GM11168 (cell line): ENCODE measurements around the gene S100A12.
"Not testable (repeated sequence)": the region's sequence is repeated elsewhere in the genome, so short reads cannot be mapped to it uniquely, and the experiment has no call there.

Source experiments
- in situ Hi-C: fragments of 300-500 bp; cut with MboI; formaldehyde crosslinking; loops from one replicate; pipeline ENCODE4 v1.12.0; 2022; ENCODE audit warnings: low sequenced_read_pairs; ENCODE audit not compliant: unreplicated experiment

S100A12 gene

DNA sequence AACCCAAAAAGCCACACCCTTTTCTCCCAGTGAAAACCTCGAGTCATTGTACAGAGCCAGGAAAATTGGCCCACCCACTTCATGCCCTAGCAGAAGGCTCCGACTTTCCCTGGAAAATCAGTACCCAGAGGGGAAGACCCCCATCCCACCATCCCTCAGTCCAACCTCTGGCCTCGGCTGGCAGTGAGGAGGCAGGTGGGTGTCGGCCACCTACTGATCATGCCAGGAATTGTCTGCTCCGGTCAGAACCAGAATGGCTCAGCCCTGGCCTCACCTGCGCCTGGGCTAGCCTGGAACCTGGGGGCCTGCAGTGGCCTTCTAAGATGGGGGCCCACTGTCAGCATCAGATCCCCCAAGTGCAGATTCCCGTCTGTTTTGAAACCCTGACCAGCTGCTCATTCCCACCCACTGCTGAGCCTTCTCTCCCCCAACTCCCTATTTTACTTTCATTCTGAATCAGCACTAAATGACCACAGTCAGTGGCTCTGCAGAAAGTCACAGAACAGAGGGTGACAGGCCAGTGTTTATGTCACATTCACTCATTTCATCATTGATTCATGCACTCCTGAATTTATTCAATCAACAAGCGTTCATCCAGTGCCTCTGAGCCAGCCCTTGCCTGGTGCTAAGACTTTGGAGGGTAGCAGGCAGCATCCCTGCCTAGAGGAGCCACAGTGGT, 20.8 kb downstream of the S100A12 start:
- in situ Hi-C loops, result loop anchor here (5.0 kb wide), 1 partner anchor 133 kb away; no protein-coding TSS in a partner anchor

DNA sequence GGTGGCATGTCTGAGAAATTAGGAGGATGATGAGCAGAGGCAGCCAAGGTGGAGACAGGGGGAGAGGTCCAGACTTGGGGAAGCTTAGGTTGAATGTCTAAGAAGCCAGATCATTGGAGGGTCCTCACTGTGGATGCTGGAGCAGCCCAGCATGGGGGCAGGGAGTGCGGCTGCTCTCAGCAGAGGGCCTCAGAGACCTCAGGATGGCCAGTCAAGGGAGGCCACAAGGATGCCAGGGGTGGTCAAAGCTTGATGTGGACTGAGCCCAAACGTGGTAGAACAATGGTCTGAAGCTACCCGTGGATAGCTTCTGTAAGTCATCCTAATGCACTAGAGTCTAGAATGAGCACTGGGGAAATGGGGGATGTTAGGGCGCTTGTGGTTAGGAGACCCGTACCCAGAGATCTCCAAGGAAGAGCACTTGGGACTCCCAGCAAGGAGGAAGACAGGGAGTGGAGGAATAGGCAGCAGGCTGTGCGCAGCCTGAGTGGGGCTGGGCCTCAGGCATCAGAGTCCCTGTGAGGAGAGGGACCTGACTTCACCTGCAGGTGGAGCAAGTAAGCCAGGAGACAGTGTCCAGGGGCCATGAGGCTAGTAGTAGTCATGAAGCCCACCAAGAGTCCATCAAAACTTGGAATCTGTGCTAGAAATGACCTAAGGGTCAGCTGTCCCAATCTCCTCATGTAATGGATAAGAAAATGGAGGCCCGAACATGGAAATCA, 22.0 kb downstream of the S100A12 start:
- in situ Hi-C loops, result loop anchor here (5.0 kb wide), 1 partner anchor 134 kb away; no protein-coding TSS in a partner anchor

DNA sequence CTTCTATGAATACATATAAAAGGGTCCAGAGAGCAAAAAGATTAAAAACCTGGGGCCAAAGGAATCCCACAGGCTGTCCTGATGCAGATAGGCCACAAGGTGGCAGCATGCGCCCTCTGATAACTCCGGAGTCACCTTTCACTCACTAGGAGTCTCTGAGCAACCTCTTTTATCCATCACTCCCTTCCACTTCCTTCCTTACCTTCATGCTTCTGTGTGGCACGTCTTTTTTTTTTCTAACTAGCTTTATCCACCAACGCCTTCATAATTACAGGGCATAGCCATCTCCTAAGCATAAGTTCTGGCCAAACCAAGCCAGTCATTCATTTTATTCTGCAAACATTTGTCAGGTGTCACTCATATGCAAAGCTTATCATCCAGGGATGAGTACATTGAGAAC, 22.9 kb downstream of the S100A12 start:
- in situ Hi-C loops, result loop anchor here (5.0 kb wide), 1 partner anchor 135 kb away; no protein-coding TSS in a partner anchor

DNA sequence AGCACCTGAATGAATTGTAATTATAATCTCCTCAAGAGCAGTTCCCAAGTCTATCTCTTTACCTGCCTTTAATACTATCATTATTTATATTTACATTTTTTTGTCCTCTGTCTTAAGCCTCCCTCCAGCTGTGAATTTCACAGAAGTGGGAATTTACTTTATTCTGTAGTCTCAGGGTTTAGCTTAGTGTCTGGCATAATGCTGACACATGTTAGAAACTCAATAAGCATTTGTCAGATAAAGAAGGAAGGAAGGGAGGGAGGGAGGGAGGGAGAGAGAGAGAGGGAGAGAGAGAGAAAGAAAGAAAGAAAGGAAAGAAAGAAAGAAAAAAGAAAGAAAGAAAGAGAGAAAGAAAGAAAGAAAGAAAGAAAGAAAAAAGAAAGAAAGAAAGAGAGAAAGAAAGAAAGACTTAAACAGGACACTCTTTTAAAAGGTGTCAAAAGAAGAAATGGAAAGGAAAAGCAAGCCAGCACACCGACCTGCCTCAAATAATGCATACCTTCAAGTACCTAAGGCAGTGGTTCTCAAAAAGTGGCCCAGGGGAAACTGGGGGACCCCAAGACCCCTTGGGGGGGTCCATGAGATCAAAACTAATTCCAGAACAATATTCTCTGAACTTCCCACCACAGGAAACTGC, 25.0 kb downstream of the S100A12 start:
- in situ Hi-C loops, result loop anchor here (5.0 kb wide), 1 partner anchor 137 kb away; no protein-coding TSS in a partner anchor

DNA sequence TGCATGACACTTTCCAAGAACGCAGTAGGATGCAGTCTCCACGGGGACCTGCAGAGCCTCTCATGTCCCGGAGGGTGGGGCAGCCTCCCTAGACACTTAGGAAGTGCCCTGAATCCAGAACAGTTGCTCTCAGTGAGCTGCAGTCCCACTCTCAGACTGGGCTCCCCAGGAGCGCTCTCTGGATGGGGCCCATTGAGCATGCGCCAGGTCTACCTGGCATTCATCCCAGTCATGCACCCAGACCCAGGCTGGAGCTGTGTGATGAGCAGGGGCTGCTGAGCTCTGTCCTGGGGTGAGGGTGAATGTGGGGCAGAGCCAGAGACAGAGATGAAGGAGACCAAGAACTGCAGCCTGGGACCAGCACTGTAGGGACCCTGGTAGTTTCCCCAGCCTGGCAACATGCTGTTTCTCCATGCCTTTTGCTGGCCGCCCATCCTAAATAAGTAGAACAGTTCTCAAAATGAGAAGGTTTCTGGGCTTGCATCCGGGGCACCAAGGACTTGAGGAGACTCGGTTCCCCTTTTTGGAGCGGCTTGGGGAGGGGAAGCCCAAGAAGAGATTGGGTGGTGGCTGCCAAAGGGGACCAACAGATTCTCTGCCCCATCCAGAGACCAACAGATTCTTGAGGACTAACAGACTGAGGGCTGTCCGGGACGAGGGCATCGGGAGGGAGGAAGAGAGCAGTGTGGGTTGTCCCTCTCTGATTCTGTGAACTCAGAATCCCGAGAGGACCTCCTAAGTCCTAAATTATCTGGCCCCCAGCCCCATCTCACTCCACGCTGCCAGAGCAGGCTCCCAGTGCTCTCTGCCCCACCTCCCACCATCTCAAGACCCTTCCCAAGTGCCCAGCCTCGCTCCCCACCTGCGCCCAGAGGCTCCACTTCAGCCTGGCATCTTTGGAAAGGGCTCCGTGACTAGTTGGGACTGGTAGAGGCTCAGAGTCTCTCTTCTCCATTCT, 25.8 kb downstream of the S100A12 start:
- in situ Hi-C loops, result loop anchor here (5.0 kb wide), 1 partner anchor 138 kb away; no protein-coding TSS in a partner anchor

DNA sequence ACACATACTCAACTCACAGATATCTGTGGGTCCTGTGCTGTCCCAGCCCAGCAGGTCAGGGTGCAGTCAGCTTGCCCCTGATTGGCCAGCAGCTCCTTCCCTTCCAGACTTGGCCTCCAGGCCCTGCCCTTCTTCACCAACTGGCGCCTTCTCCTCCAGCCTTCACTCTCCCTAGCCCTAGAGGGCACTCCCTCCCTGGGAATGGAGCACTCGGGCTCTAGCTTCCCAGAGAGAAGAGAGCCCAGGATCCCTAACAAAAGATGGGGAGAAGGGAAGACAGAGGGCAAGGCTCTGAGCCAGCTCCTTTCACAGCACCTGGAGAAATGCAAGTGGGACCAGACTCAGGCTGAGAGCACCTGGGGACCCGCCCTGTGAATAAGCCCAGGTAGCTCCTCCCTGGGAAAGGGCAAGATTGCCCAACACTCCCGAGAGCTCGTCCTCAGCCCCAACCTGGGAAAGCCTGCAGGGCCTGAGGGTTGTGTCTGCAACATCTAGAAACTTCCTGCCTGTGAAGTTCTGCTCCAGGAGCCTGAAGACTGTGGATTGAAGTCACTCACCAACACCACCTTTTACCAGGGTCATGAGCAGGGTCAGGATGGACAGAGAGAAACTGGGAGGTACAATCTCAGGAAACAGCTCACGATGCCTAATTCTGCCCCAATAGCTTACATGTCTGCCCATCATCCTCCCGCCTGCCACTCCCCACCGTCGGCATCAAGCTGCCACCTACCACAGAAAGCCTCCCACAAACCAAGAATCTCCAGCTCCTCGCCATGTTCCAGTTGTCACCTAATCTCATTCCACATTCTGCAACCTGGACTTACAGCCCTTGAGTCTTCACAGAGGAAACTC, 26.7 kb downstream of the S100A12 start, which contains the start of gene PGLYRP4:
TSS of gene PGLYRP4 (minus strand) at position 331 of the 852 bp plus-strand sequence. CDS start 909 bp downstream, outside the sequence.
- in situ Hi-C loops, result no loop called here

DNA sequence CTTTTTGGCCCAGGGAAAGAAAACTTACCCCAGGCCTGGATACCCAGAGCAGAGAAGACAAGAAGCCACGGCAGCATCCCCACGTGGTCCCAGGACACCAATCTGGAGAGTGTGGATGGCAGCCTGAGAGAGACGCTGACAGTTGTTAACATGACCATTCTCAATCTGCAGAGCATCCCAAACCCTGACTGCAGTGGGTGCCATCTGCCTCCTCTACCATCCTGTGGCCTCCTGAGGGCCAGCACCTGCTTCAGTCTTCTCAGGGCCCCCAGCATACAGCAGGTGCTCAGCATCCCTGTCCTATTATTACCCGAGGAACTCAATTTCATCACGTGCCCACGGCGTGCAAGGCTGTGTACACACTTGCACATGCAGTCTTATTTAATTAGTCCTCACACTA, 27.6 kb downstream of the S100A12 start:
- in situ Hi-C loops, result no loop called here

DNA sequence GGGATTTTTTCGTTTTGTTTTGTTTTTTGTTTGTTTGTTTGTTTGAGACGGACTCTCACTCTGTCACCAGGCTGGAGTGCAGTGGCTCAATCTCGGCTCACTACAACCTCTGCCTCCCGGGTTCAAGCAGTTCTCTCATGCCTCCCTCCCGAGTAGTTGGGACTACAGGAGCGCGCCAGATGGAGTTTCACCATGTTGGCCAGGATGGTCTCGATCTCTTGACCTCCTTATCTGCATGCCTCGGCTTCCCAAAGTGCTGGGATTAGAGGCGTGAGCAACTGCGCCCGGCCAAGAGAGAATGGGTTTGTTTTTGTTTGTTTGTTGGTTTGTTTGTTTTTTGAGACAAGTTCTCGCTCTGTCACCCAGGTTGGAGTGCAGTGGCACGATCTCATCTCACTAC, 28.4 kb downstream of the S100A12 start:
- in situ Hi-C loops, result not testable (repeated sequence)

DNA sequence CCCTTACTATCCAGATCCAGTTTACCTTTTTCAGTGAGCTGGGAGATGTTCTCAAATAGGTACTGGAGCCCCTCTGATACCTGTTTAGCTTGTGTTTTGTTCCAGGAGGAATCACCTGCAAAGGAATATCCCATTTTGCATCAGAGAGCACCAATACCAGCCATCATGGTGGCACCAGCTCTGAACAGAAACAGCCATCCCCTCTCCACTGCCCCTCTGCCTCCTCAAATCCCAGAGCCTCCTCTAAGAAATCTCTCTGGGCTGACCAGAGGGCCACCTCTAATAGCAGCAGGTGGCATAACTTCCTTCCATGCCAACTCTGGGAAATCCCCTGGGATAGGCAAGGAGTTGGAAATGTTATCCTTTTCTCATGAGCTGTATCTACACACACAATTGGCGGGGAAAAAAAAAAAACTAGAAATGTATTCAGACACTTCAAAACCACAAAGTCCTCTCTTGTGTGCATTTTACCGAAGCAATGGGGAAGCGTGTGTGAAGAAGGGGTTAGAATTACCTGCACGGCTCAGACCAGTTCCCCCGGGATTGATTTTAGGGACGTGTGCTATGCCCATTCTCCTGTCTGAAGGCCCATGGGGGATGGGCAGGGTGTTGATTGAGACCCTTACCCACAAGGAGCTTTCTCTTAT, 29.2 kb downstream of the S100A12 start:
- in situ Hi-C loops, result no loop called here

DNA sequence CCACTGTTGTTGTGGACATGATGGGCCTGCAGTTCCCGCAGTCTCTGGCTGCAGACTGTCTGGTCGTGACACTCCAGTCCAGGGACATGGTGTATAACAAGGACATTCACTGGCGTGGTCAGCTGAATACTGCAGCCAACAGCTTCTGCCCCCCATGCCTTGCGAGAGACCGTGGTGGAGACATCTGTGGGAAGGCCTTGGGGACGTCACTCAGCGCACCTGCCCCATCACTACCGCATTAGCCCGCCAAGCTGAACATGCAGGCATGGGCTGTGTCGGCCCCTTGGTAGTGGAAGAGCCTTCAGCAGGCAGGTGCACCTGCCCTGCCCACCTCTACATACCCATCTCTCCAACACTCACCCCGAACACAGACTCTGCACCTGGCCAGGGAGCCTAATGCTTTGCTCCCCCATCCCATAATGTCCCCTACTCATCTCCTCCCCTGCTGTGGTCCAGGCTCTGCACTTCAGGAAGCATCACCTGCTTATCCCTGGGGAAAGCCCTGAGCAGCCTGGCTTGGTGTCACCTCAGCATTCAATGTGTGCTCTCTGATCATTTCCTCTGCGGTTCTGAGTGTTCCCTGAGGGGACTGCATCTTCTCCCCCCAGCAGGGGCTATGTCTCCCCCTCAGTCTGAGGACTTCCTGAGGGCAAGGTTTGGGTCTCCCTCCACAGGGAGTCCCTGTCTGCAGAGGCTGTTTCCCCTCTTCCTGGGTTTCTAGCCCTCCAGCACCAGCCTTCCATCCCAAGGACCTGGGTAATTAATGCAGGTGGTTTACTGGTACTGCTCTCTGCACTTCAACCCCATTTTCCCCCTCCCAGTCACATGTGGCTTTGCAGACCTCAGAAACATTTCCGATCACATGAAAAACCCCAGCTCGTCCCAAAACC, 30.0 kb downstream of the S100A12 start:
- in situ Hi-C loops, result no loop called here

DNA sequence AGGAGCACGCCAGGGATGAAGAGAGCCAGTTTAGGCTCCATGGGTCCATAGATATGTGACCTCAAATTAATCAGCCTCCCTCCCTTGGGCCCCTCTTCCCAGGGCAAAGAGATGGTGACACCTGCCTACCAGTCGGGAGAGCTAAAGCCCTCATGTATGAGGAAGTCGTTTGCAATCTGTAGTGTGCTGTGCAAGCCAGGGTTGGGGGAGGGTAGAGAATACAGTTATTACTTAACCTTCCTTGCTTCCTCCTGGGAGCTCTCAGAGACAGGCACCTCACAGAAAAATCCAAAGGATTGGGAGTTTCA, 30.7 kb downstream of the S100A12 start:
- in situ Hi-C loops, result no loop called here

DNA sequence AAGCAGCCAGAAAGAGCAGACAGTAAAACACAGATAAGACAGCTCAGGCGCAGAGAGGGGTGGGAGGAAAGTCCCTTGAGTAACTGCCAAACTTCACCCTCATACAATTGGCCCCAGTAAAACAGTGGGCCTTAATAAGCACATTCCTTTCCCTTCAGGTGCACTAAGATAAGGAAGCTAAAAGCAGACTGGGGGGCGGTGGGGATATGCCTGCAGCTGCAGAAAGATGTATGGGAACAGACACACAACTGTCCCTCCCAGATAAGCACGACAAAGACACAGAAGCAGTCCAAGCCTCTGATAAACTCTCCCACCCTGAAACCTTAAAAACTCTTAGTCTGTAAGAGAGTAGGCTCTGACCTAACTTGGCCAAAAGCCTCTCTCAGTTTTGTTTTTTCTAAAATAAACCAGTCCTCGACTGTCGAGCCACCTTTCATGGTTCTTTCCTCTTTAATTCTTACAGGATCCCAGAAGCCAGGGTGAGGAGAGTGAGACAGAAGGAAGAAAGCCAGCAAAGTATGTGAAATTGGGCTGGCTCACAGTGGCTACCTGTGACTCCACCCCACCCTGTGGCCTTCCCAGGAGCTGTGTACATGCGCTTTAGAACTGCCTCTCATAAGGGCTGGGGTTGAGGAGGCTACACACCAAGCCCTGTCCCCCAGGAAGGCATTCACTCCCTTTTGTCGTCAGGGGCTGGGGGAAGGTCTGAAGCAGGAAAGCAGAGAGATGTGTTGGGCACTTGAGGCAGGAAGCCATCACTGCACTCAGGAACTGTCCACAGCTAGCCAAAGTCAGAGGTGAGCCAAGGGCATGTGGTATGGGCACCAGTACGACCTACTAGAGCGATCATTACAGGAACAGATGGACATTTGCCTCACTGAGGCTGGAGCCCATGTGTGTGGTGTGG, 31.4 kb downstream of the S100A12 start:
- in situ Hi-C loops, result no loop called here

DNA sequence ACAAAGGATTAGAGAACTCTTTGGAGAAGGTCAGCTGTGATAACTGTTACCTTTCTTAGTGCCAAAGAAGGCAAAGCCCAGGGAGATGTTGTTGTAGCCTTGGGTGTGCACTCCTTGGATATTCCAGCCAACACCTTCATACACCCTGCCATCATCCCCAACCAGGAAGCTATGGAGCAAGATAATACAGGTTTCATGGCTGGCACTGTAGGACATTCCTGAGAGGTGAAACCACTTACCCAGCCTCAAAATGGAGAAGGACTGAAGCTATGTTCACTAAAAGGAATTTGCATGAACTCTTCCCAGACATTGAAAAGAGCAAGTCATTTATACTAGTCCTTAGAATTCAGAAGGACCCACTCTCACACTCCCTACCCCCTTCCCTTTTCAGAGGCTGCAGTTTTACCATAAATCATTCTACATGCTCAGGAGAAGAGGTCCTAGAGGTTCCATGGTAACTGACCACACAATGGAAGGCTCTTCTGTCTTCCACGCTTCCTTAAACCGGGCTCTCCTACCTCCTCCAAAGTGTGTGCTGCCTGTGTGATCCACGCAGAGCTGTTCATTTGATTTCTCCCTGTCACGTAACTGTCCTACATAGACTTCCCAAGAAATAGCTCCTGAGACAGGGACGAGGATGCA, 32.3 kb downstream of the S100A12 start:
- in situ Hi-C loops, result no loop called here

DNA sequence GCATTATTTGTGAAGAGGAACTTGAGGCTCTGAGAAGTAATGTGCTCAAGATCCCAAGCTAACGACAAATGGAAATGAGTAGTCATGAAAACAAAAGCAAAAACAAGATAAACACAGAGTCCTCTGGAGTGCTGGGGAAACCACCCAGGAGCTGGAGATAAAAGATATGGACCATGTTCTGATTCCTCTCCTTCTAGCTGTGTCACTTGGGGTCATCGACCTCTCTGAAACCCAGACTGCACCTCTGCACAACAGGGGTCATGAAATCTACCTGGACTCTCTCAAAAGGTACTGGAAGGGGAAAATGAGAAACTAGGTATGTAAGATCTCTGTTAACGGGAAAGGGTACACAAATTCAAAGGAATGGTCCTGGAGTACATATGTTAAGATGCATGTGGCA, 33.2 kb downstream of the S100A12 start:
- in situ Hi-C loops, result no loop called here

DNA sequence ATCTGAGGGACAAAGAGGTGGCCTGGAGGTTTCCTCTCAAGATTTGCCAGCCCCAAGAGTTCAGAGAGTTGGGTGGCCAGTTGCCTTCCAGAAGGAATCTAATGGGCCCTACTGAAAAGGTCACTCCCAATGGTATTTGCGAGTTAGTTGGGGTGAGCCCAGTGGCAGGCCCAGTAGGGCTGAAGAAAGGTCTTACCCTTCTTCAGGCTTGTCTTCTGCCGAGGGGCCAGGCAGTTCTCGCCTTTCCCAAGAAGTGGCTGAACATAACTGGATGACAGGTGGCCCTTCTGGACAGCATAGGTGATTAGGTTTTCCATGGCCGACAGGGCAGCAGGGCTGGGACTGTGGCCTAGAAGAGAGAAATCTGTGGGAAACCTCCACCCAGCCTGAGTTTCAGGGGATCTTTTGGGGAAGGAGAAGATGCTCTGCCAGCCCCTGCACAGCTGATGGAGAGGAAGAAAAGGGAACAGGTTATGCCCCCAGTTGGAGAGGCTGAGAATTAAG, 33.9 kb downstream of the S100A12 start:
- in situ Hi-C loops, result no loop called here

DNA sequence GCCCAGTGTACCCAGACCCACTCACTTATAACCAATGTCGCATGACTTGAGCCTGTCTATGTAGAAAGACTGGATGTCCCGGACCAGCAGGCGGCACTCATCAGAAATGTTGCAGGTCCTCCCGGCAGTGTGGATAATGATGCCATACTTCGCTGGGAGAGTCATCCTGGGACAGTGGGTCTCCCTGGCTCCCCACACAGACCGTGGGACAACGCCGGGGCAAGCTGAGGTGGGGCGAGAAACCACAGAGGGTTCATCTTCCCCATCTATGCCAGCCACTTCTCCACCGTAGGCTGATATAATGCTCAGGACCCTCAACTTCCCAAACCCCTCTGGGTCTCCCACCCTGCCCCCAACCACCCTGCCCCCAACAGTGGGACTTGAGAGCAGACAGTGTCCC, 35.1 kb downstream of the S100A12 start:
- in situ Hi-C loops, result no loop called here
